Esophagus muscularis mucosa (tissue), 3 donors: ENCODE results near the gene DCUN1D4.

Experiments
- CTCF ChIP-seq, 3 experiments: fragments of 200-600 bp in 2 of 3; fragments of 450-650 bp in 1 of 3; sonication (generic) in 2 of 3; IDR thresholded peaks; one replicate each; pipeline ENCODE4 v1.5.1; 2017 to 2019; ENCODE audit warnings: antibody characterized with exemption in 3 of 3, mild to moderate bottlenecking in 2 of 3, moderate library complexity in 1 of 3
- POLR2AphosphoS5 ChIP-seq, 2 donors: sonication (generic); formaldehyde crosslinking; IDR thresholded peaks; one replicate each; pipeline ENCODE4 v1.6.1; 2017; ENCODE audit warnings: antibody characterized with exemption in 2 of 2

GRCh38 chr4:51890760-51891159 is 47.8 kb downstream of the DCUN1D4 start:
- TF ChIP-seq CTCF (IDR thresholded peaks at IDR 0.05) (no peak), POLR2AphosphoS5 (IDR thresholded peaks at IDR 0.05) (no peak)
